WTC11 (cell line): Measurements from ENCODE around the gene TACSTD2. TPM values are rescaled to one million over a fixed set of nuclear protein-coding genes. Genes with fewer than 3 reads are reported as not detected.
"Not testable (repeated sequence)": the region's sequence is repeated elsewhere in the genome, so short reads cannot be mapped to it uniquely, and the experiment has no call there.

ENCODE experiments used
- ATAC-seq: fragments of 200-7000 bp; cut with Tn5 transposase; 2 replicates; pipeline ENCODE4 v1.10.0; 2021; ENCODE audit warnings: mild to moderate bottlenecking, moderate library complexity
- CTCF ChIA-PET: fragments of 300-600 bp; sonication (Branson Sonifier 250); formaldehyde crosslinking; loops from one replicate; lab custom pipeline; 2021; ENCODE audit warnings: antibody characterized with exemption; lab: Charles Lee
- POLR2A ChIA-PET: fragments of 350-600 bp; sonication (Branson Sonifier 250); formaldehyde crosslinking; loops from one replicate; lab custom pipeline; 2021; ENCODE audit warnings: antibody characterized with exemption; lab: Charles Lee
- DNase-seq: peaks from one replicate; pipeline ENCODE4 v3.0.0; 2021; ENCODE audit warnings: low spot score
- H3K27ac Mint-ChIP-seq: 2 replicates; pipeline ENCODE4 v1.8.0; 2021; ENCODE audit warnings: mixed read lengths
- H3K27me3 Mint-ChIP-seq: 2 replicates; pipeline ENCODE4 v1.8.0; 2021; ENCODE audit warnings: low read depth, mild to moderate bottlenecking, moderate library complexity, mixed read lengths
- H3K36me3 Mint-ChIP-seq: 2 replicates; pipeline ENCODE4 v1.8.0; 2021; ENCODE audit warnings: mixed read lengths
- H3K4me1 Mint-ChIP-seq: 2 replicates; pipeline ENCODE4 v1.8.0; 2022; ENCODE audit warnings: mixed read lengths
- H3K4me3 Mint-ChIP-seq: 2 replicates; pipeline ENCODE4 v1.8.0; 2021; ENCODE audit warnings: mild to moderate bottlenecking, moderate library complexity, mixed read lengths
- H3K9me3 Mint-ChIP-seq: 2 replicates; pipeline ENCODE4 v1.8.0; 2021; ENCODE audit warnings: mixed read lengths
- ATF1 ChIP-seq: sonication (generic); formaldehyde crosslinking; IDR thresholded peaks from 2 replicates; pipeline ENCODE4 v1.8.1; 2023; ENCODE audit warnings: mild to moderate bottlenecking, moderate library complexity, missing genetic modification reagents
- E2F1 ChIP-seq: sonication (generic); formaldehyde crosslinking; IDR thresholded peaks from 2 replicates; pipeline ENCODE4 v1.8.0; 2022; ENCODE audit warnings: mild to moderate bottlenecking, missing genetic modification reagents
- FOXJ3 ChIP-seq: sonication (generic); formaldehyde crosslinking; IDR thresholded peaks from 2 replicates; pipeline ENCODE4 v1.9.0; 2021; ENCODE audit warnings: missing genetic modification reagents, mild to moderate bottlenecking, borderline replicate concordance
- GTF2I ChIP-seq: fragments of 250-450 bp; sonication (Bioruptor Pico); conservative IDR thresholded peaks from 2 replicates; pipeline ENCODE4 v1.4.0; 2021; ENCODE audit warnings: mild to moderate bottlenecking
- HMGA2 ChIP-seq: fragments of 250-450 bp; sonication (Bioruptor Pico); IDR thresholded peaks from 2 replicates; pipeline ENCODE4 v1.4.0; 2021; ENCODE audit warnings: mild to moderate bottlenecking, moderate library complexity
- MXD4 ChIP-seq: fragments of 250-450 bp; sonication (Bioruptor Pico); IDR thresholded peaks from 2 replicates; pipeline ENCODE4 v1.8.0; 2021; ENCODE audit warnings: mild to moderate bottlenecking, moderate library complexity, borderline replicate concordance
- NFATC4 ChIP-seq: fragments of 250-450 bp; sonication (Bioruptor Pico); IDR thresholded peaks from 2 replicates; pipeline ENCODE4 v1.9.0; 2021; ENCODE audit warnings: mild to moderate bottlenecking
- RORB ChIP-seq: fragments of 250-450 bp; sonication (Bioruptor Pico); IDR thresholded peaks from 2 replicates; pipeline ENCODE4 v1.9.0; 2021; ENCODE audit warnings: mild to moderate bottlenecking
- SOX15 ChIP-seq: fragments of 250-450 bp; sonication (Bioruptor Pico); IDR thresholded peaks from 2 replicates; pipeline ENCODE4 v1.9.0; 2021; ENCODE audit warnings: mild to moderate bottlenecking
- SP1 ChIP-seq: sonication (generic); formaldehyde crosslinking; conservative IDR thresholded peaks from 2 replicates; pipeline ENCODE4 v1.8.1; 2022; ENCODE audit warnings: missing genetic modification reagents
- TCF7 ChIP-seq: sonication (generic); formaldehyde crosslinking; IDR thresholded peaks from 2 replicates; pipeline ENCODE4 v1.8.0; 2022; ENCODE audit warnings: mild to moderate bottlenecking, low read depth, missing genetic modification reagents, moderate library complexity
- TEAD4 ChIP-seq: sonication (generic); formaldehyde crosslinking; IDR thresholded peaks from 2 replicates; pipeline ENCODE4 v1.8.0; 2022; ENCODE audit warnings: mild to moderate bottlenecking, missing genetic modification reagents
- ZBTB21 ChIP-seq: sonication (generic); formaldehyde crosslinking; IDR thresholded peaks from 2 replicates; pipeline ENCODE4 v1.8.1; 2023; ENCODE audit warnings: mild to moderate bottlenecking, missing genetic modification reagents, borderline replicate concordance
- ZNF219 ChIP-seq: sonication (generic); formaldehyde crosslinking; IDR thresholded peaks from 2 replicates; pipeline ENCODE4 v1.8.0; 2023; ENCODE audit warnings: missing genetic modification reagents, mild to moderate bottlenecking, borderline replicate concordance
- ZNF396 ChIP-seq: fragments of 250-450 bp; sonication (Bioruptor Pico); IDR thresholded peaks from 2 replicates; pipeline ENCODE4 v1.8.0; 2021; ENCODE audit warnings: mild to moderate bottlenecking, moderate library complexity, borderline replicate concordance
- ZNF416 ChIP-seq: fragments of 250-450 bp; sonication (Bioruptor Pico); IDR thresholded peaks from 2 replicates; pipeline ENCODE4 v1.9.0; 2021; ENCODE audit warnings: mild to moderate bottlenecking, inconsistent platforms
- ZNF423 ChIP-seq: fragments of 250-450 bp; sonication (Bioruptor Pico); IDR thresholded peaks from 2 replicates; pipeline ENCODE4 v2.1.2; 2022; ENCODE audit warnings: mild to moderate bottlenecking, moderate library complexity
- ZSCAN18 ChIP-seq: fragments of 250-450 bp; sonication (Bioruptor Pico); IDR thresholded peaks from 2 replicates; pipeline ENCODE4 v2.1.2; 2022; ENCODE audit warnings: mild to moderate bottlenecking, moderate library complexity
- total RNA-seq: library from RNA; stranded (reverse); gene quantifications from 3 replicates; pipeline ENCODE4 v1.2.3, GENCODE V29; 2021
- TF ChIP-seq, protein P1 (sequence below): fragments of 250-450 bp; sonication (Bioruptor Pico); IDR thresholded peaks from 2 replicates; pipeline ENCODE4 v1.9.0; 2021; ENCODE audit warnings: mild to moderate bottlenecking
- TF ChIP-seq, protein P2 (sequence below): sonication (generic); formaldehyde crosslinking; IDR thresholded peaks from 2 replicates; pipeline ENCODE4 v1.8.1; 2022; ENCODE audit warnings: missing genetic modification reagents, borderline replicate concordance

TACSTD2 gene
- total RNA-seq, 1 experiment from 2014 or later, result 0.50 TPM

- TF ChIP-seq, protein P1, sequence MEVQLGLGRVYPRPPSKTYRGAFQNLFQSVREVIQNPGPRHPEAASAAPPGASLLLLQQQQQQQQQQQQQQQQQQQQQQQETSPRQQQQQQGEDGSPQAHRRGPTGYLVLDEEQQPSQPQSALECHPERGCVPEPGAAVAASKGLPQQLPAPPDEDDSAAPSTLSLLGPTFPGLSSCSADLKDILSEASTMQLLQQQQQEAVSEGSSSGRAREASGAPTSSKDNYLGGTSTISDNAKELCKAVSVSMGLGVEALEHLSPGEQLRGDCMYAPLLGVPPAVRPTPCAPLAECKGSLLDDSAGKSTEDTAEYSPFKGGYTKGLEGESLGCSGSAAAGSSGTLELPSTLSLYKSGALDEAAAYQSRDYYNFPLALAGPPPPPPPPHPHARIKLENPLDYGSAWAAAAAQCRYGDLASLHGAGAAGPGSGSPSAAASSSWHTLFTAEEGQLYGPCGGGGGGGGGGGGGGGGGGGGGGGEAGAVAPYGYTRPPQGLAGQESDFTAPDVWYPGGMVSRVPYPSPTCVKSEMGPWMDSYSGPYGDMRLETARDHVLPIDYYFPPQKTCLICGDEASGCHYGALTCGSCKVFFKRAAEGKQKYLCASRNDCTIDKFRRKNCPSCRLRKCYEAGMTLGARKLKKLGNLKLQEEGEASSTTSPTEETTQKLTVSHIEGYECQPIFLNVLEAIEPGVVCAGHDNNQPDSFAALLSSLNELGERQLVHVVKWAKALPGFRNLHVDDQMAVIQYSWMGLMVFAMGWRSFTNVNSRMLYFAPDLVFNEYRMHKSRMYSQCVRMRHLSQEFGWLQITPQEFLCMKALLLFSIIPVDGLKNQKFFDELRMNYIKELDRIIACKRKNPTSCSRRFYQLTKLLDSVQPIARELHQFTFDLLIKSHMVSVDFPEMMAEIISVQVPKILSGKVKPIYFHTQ (CRISPR knock-in tag), result no peak
- TF ChIP-seq ZSCAN18 (CRISPR knock-in tag), result no peak
These were observed 6.4 kb upstream of the TACSTD2 start (continued) for GRCh38 chr1:58583496-58583895.

GRCh38 chr1:58582143-58582542 is 5.1 kb upstream of the TACSTD2 start:
- DNase-seq, CTCF ChIA-PET, H3K4me3 Mint-ChIP-seq, H3K36me3 Mint-ChIP-seq, H3K27ac Mint-ChIP-seq, ATAC-seq, H3K4me1 Mint-ChIP-seq: not testable (repeated sequence)
- POLR2A ChIA-PET, result interaction anchor here (0.9 kb wide), 1 partner anchor 159 kb away, joined by 3 read pairs; no protein-coding TSS in a partner anchor
- peaks cover 44% of the 10 kb centered on the region for H3K27me3 Mint-ChIP-seq
- TF ChIP-seq HMGA2 (CRISPR knock-in tag), result peak; percentile 96
- TF ChIP-seq, all 79 proteins: peak for 1; not testable (repeated sequence) for 78
- not testable (repeated sequence) for H3K9me3 Mint-ChIP-seq

GRCh38 chr1:58581641-58582040 is 4.6 kb upstream of the TACSTD2 start:
- TF ChIP-seq SOX15 (no peak), E2F1 (CRISPR knock-in tag) (no peak), ZNF423 (CRISPR knock-in tag) (no peak), TEAD4 (CRISPR knock-in tag) (no peak), GTF2I (CRISPR knock-in tag) (no peak), RORB (CRISPR knock-in tag) (no peak), ATF1 (no peak), FOXJ3 (CRISPR knock-in tag) (no peak)
- TF ChIP-seq, protein P2, sequence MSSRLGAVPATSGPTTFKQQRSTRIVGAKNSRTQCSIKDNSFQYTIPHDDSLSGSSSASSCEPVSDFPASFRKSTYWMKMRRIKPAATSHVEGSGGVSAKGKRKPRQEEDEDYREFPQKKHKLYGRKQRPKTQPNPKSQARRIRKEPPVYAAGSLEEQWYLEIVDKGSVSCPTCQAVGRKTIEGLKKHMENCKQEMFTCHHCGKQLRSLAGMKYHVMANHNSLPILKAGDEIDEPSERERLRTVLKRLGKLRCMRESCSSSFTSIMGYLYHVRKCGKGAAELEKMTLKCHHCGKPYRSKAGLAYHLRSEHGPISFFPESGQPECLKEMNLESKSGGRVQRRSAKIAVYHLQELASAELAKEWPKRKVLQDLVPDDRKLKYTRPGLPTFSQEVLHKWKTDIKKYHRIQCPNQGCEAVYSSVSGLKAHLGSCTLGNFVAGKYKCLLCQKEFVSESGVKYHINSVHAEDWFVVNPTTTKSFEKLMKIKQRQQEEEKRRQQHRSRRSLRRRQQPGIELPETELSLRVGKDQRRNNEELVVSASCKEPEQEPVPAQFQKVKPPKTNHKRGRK (CRISPR knock-in tag), result no peak
- H3K9me3 Mint-ChIP-seq, result no peaks in the 10 kb centered on the region
- no peaks in the 10 kb centered on the region for H3K36me3 Mint-ChIP-seq
- DNase-seq, result no peak
- no peak overlapping the region for H3K27ac Mint-ChIP-seq
- H3K4me3 Mint-ChIP-seq, result no peak overlapping the region
- H3K27me3 Mint-ChIP-seq, result peaks cover 47% of the 10 kb centered on the region
- ChIA-PET POLR2A (interaction anchor here (0.9 kb wide), 1 partner anchor 160 kb away, joined by 3 read pairs; no protein-coding TSS in a partner anchor), CTCF (no interaction called here)
- H3K4me1 Mint-ChIP-seq, result peaks cover 6% of the 10 kb centered on the region
- no peak for ATAC-seq

- no peak for TF ChIP-seq ZNF396 (CRISPR knock-in tag)
- no peak for TF ChIP-seq ZNF416 (CRISPR knock-in tag)
- TF ChIP-seq GTF2I (CRISPR knock-in tag), result no peak
- TF ChIP-seq MXD4 (CRISPR knock-in tag), result no peak
- no peak for TF ChIP-seq SP1 (CRISPR knock-in tag)
- no peak for TF ChIP-seq NFATC4
- no peak for TF ChIP-seq ZBTB21 (CRISPR knock-in tag)
- no peak for TF ChIP-seq ZNF219
- no peak for TF ChIP-seq TCF7
- TF ChIP-seq, all 79 proteins: peak for 0
- Mint-ChIP-seq H3K9me3 (no peaks in the 10 kb centered on the region), H3K4me3 (no peak overlapping the region), H3K27ac (no peak overlapping the region), H3K27me3 (peaks cover 55% of the 10 kb centered on the region), H3K36me3 (peaks cover 5% of the 10 kb centered on the region), H3K4me1 (peaks cover 11% of the 10 kb centered on the region)
- DNase-seq (no peak), ATAC-seq (no peak)
- ChIA-PET CTCF (interaction anchor here (0.7 kb wide), 1 partner anchor 72 kb away, joined by 3 read pairs; no protein-coding TSS in a partner anchor), POLR2A (no interaction called here)
These were observed 3.1 kb upstream of the TACSTD2 start for GRCh38 chr1:58580186-58580585.
